CD4-positive, alpha-beta T cell (primary cell): Measurements from ENCODE around the gene CISH. TPM values are rescaled to one million over a fixed set of nuclear protein-coding genes. Genes with fewer than 3 reads are reported as not detected.

Experiments
- ATAC-seq: fragments of 200-7000 bp; cut with Tn5 transposase; one replicate; pipeline ENCODE4 v1.10.0; 2022; ENCODE audit warnings: mild to moderate bottlenecking; ENCODE audit not compliant: poor library complexity
- CTCF ChIA-PET: fragments of 350-600 bp; sonication (Branson Sonifier 250); formaldehyde crosslinking; loops from one replicate; lab custom pipeline; 2021; ENCODE audit warnings: antibody characterized with exemption, inconsistent platforms; lab: Charles Lee
- POLR2A ChIA-PET: fragments of 350-600 bp; sonication (Branson Sonifier 250); formaldehyde crosslinking; loops from one replicate; lab custom pipeline; 2021; ENCODE audit warnings: antibody characterized with exemption, inconsistent platforms; lab: Charles Lee
- DNase-seq, 14 experiments: peaks; one replicate each; pipeline ENCODE4 v3.0.0-alpha.2; 2013 to 2020; ENCODE audit warnings: mixed read lengths in 2 of 14
- H3K27ac ChIP-seq, 2 donors: one replicate each; pipeline versions ENCODE4 v1.5.1 to v1.7.0; 2013; ENCODE audit warnings: low read length in 2 of 2, low read depth in 1 of 2, mild to moderate bottlenecking in 1 of 2
- H3K27me3 ChIP-seq, 2 experiments: 1 replicate in 1 of 2; 2 replicates in 1 of 2; pipeline versions ENCODE4 v1.6.1 to v1.7.0; 2013; ENCODE audit warnings: low read length in 2 of 2, control low read depth in 1 of 2, mild to moderate bottlenecking in 1 of 2, moderate library complexity in 1 of 2; ENCODE audit not compliant: insufficient read depth in 2 of 2, control insufficient read depth in 1 of 2
- H3K36me3 ChIP-seq: one replicate; pipeline ENCODE4 v1.6.1; 2013; ENCODE audit warnings: low read length, control low read depth; ENCODE audit not compliant: insufficient read depth
- H3K4me1 ChIP-seq: one replicate; pipeline ENCODE4 v1.6.1; 2013; ENCODE audit warnings: low read length, control low read depth; ENCODE audit not compliant: insufficient read depth
- H3K4me3 ChIP-seq: one replicate; pipeline ENCODE4 v1.5.1; 2013; ENCODE audit warnings: mild to moderate bottlenecking, low read length, moderate library complexity
- H3K9me3 ChIP-seq, 2 experiments: 1 replicate in 1 of 2; 2 replicates in 1 of 2; pipeline versions ENCODE4 v1.6.1 to v1.7.0; 2013; ENCODE audit warnings: low read length in 2 of 2, mild to moderate bottlenecking in 2 of 2, control low read depth in 1 of 2, moderate library complexity in 1 of 2; ENCODE audit not compliant: control insufficient read depth in 1 of 2, insufficient read depth in 1 of 2
- H3K27ac Mint-ChIP-seq: one replicate; pipeline ENCODE4 v1.8.0; 2020; ENCODE audit warnings: mixed read lengths
- H3K27me3 Mint-ChIP-seq: one replicate; pipeline ENCODE4 v1.8.0; 2021; ENCODE audit warnings: mixed read lengths
- H3K36me3 Mint-ChIP-seq: one replicate; pipeline ENCODE4 v1.8.0; 2021; ENCODE audit warnings: low read depth, mixed read lengths
- H3K4me1 Mint-ChIP-seq: one replicate; pipeline ENCODE4 v1.8.0; 2021; ENCODE audit warnings: low read depth, mixed read lengths
- H3K4me3 Mint-ChIP-seq: one replicate; pipeline ENCODE4 v1.8.0; 2020; ENCODE audit warnings: mild to moderate bottlenecking, mixed read lengths
- H3K9me3 Mint-ChIP-seq: one replicate; pipeline ENCODE4 v1.8.0; 2020; ENCODE audit warnings: mixed read lengths
- intact Hi-C, 2 experiments: fragments of 100-400 bp; cut with DNase I in 1 of 2; cut with micrococcal nuclease in 1 of 2; formaldehyde crosslinking; loops; one replicate each; pipeline versions ENCODE4 v1.15.1 to v1.9.0; 2023 to 2025; cut with DNase I, micrococcal nuclease
- total RNA-seq, 174 experiments: library from RNA in 2 of 174; stranded (reverse) in 2 of 174; gene quantifications; one replicate each; pipeline ENCODE4 v1.2.3 and lab custom pipeline; 2021 to 2026
- TF ChIP-seq, protein P1 (sequence below): fragments of 200-600 bp; IDR thresholded peaks from one replicate; pipeline ENCODE4 v1.8.0; 2022; ENCODE audit warnings: antibody characterized with exemption, mild to moderate bottlenecking

Gene CISH
- total RNA-seq, 2 experiments from 2014 or later: 3.5 to 3.7 TPM

DNA sequence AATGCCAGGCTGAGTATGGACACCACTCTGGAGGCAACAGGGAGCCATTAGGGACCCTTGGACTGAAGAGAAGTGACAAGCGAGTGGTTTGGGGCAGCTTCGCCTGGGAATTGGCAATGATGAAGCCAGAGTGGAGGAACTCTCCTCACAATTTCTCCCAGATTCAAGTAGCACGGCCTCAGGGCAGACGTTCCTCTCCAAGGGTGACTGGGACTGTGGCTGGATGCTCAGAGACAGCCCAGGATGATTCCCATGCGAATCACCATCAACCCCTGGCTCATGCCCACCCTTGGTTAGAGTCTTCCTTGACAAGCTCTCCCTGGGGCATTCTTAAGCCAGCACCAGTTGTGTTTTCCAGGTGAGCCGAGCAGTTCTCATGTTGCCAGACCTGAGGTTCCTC is 46.8 kb upstream of the CISH start:
- peaks cover 7% of the 10 kb centered on the region for H3K4me1 Mint-ChIP-seq
- Histone ChIP-seq H3K9me3 (no peaks in the 10 kb centered on the region), H3K4me3 (no peak overlapping the region), H3K27me3 (no peaks in the 10 kb centered on the region), H3K36me3 (no peaks in the 10 kb centered on the region), H3K27ac (no peak overlapping the region), H3K4me1 (peaks cover 6% of the 10 kb centered on the region)
- TF ChIP-seq, protein P1, sequence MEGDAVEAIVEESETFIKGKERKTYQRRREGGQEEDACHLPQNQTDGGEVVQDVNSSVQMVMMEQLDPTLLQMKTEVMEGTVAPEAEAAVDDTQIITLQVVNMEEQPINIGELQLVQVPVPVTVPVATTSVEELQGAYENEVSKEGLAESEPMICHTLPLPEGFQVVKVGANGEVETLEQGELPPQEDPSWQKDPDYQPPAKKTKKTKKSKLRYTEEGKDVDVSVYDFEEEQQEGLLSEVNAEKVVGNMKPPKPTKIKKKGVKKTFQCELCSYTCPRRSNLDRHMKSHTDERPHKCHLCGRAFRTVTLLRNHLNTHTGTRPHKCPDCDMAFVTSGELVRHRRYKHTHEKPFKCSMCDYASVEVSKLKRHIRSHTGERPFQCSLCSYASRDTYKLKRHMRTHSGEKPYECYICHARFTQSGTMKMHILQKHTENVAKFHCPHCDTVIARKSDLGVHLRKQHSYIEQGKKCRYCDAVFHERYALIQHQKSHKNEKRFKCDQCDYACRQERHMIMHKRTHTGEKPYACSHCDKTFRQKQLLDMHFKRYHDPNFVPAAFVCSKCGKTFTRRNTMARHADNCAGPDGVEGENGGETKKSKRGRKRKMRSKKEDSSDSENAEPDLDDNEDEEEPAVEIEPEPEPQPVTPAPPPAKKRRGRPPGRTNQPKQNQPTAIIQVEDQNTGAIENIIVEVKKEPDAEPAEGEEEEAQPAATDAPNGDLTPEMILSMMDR: no peak
- no peak for ATAC-seq
- intact Hi-C loops: no loop called here
- no peaks in the 10 kb centered on the region for H3K27me3 Mint-ChIP-seq
- H3K4me3 Mint-ChIP-seq: no peak overlapping the region
- no peak overlapping the region for H3K27ac Mint-ChIP-seq
- peak in 1 of 14 experiments; percentile 14 for DNase-seq
- ChIA-PET POLR2A (no interaction called here), CTCF (no interaction called here)
- no peaks in the 10 kb centered on the region for H3K9me3 Mint-ChIP-seq
- H3K36me3 Mint-ChIP-seq: no peaks in the 10 kb centered on the region

DNA sequence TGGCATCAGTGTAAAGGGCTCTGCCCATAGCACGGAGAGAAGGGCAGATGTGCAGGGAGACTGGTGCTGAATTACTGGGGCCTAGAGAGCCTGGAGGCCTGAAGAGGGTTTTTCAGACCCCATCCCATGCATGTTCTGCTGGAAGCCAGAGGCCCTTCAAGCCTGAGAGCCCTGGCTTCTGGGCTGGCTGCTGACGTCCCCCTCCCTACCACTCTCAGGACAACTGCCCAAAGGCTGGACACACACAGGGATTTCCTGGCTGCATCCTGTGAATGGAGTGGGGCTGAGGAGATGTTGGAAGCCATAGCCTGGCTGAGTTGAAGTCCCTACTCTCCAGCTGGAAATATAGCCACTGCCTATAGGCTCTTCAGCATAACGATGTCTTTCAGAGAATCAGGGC is 46.2 kb upstream of the CISH start:
- TF ChIP-seq, protein P1: no peak
- H3K27ac ChIP-seq: no peak overlapping the region
- peaks cover 6% of the 10 kb centered on the region for H3K4me1 ChIP-seq
- H3K4me3 Mint-ChIP-seq: no peak overlapping the region
- no peaks in the 10 kb centered on the region for H3K36me3 Mint-ChIP-seq
- no peaks in the 10 kb centered on the region for H3K36me3 ChIP-seq
- ChIA-PET CTCF (no interaction called here), POLR2A (interaction anchor here (1.3 kb wide), 1 partner anchor 42 kb away, joined by 4 read pairs; no protein-coding TSS in a partner anchor)
- no peaks in the 10 kb centered on the region for H3K27me3 ChIP-seq
- no peak overlapping the region for H3K27ac Mint-ChIP-seq
- DNase-seq (peak in 1 of 14 experiments; percentile 8), ATAC-seq (no peak)
- intact Hi-C loops: no loop called here
- no peaks in the 10 kb centered on the region for H3K9me3 Mint-ChIP-seq
- H3K9me3 ChIP-seq: no peaks in the 10 kb centered on the region
- peaks cover 7% of the 10 kb centered on the region for H3K4me1 Mint-ChIP-seq
- no peak overlapping the region for H3K4me3 ChIP-seq
- no peaks in the 10 kb centered on the region for H3K27me3 Mint-ChIP-seq

DNA sequence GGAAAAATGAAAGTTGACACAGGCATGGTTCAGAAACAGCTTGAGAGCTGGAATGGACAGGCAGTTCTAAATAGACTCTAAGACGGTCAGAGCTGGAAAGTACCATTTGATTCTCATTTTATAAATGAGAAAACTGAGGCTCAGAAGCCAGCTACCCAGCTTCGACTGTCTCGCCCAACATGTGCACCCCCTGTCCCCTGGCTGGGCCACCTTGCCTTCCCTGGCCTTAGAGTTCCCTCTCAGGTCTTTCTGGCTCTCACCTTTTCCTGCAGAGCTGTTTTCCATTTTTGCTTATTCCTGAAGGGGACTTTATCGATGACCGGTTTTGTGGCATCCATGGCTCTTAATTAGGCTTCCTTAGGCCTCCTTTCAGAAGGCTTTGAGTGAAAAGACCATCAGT is 45.8 kb upstream of the CISH start:
- Histone ChIP-seq H3K4me1 (peaks cover 6% of the 10 kb centered on the region), H3K4me3 (no peak overlapping the region), H3K27ac (no peak overlapping the region), H3K9me3 (no peaks in the 10 kb centered on the region), H3K36me3 (no peaks in the 10 kb centered on the region), H3K27me3 (no peaks in the 10 kb centered on the region)
- Mint-ChIP-seq H3K27me3 (no peaks in the 10 kb centered on the region), H3K27ac (no peak overlapping the region), H3K4me1 (peaks cover 7% of the 10 kb centered on the region), H3K4me3 (no peak overlapping the region), H3K36me3 (no peaks in the 10 kb centered on the region), H3K9me3 (no peaks in the 10 kb centered on the region)
- CTCF ChIA-PET: no interaction called here
- no peak for ATAC-seq
- POLR2A ChIA-PET: interaction anchor here (1.3 kb wide), 1 partner anchor 41 kb away, joined by 4 read pairs; no protein-coding TSS in a partner anchor
- TF ChIP-seq, protein P1: no peak
- DNase-seq: no peak
- intact Hi-C loops: no loop called here
